Glutamatergic neuron (in vitro differentiated cells): Measurements from ENCODE around the gene SCUBE1. TPM values are rescaled to one million over a fixed set of nuclear protein-coding genes. Genes with fewer than 3 reads are reported as not detected.

Experiments used
- DNase-seq: peaks from one replicate; pipeline ENCODE4 v3.0.0; 2022
- H3K27ac Mint-ChIP-seq: one replicate; pipeline ENCODE4 v1.8.0; 2020; ENCODE audit warnings: mild to moderate bottlenecking, mixed read lengths, inconsistent platforms; ENCODE audit not compliant: unreplicated experiment
- H3K27me3 Mint-ChIP-seq: one replicate; pipeline ENCODE4 v1.8.0; 2020; ENCODE audit warnings: mild to moderate bottlenecking, moderate library complexity, mixed read lengths, inconsistent platforms; ENCODE audit not compliant: unreplicated experiment
- H3K36me3 Mint-ChIP-seq: one replicate; pipeline ENCODE4 v1.8.0; 2020; ENCODE audit warnings: mild to moderate bottlenecking, mixed read lengths, inconsistent platforms; ENCODE audit not compliant: unreplicated experiment
- H3K4me1 Mint-ChIP-seq: one replicate; pipeline ENCODE4 v1.8.0; 2020; ENCODE audit warnings: mild to moderate bottlenecking, low read depth, mixed read lengths, inconsistent platforms; ENCODE audit not compliant: unreplicated experiment
- H3K4me3 Mint-ChIP-seq: one replicate; pipeline ENCODE4 v1.8.0; 2020; ENCODE audit warnings: mild to moderate bottlenecking, mixed read lengths, inconsistent platforms; ENCODE audit not compliant: unreplicated experiment
- H3K9me3 Mint-ChIP-seq: one replicate; pipeline ENCODE4 v1.8.0; 2020; ENCODE audit warnings: mild to moderate bottlenecking, moderate library complexity, mixed read lengths, inconsistent platforms; ENCODE audit not compliant: unreplicated experiment
- CTCF ChIP-seq: fragments of 200-600 bp; sonication (generic); IDR thresholded peaks from one replicate; pipeline ENCODE4 v1.5.0; 2021; ENCODE audit not compliant: partially characterized antibody, unreplicated experiment
- total RNA-seq: library from RNA; stranded (reverse); fragmentation: NEBNext Ultra II Directional; extraction: Animal tissue kit (Norgen Biotek cat#: 25700); gene quantifications from one replicate; pipeline ENCODE4 v1.2.1, GENCODE V29; 2021; ENCODE audit not compliant: unreplicated experiment

The SCUBE1 gene
- total RNA-seq, 1 donor from 2014 or later, result 25.8 TPM

GRCh38 chr22:43179146-43179910 lies 163.8 kb downstream of the SCUBE1 start:
- no peaks in the 10 kb centered on the region for H3K9me3 Mint-ChIP-seq
- DNase-seq, result no peak
- H3K27me3 Mint-ChIP-seq, result peaks cover 6% of the 10 kb centered on the region
- peaks cover 3% of the 10 kb centered on the region for H3K4me1 Mint-ChIP-seq
- H3K27ac Mint-ChIP-seq, result no peak overlapping the region
- no peaks in the 10 kb centered on the region for H3K36me3 Mint-ChIP-seq
- TF ChIP-seq CTCF, result no peak
- H3K4me3 Mint-ChIP-seq, result no peak overlapping the region

- no peak for TF ChIP-seq CTCF
- Mint-ChIP-seq H3K27ac (no peak overlapping the region), H3K4me1 (no peaks in the 10 kb centered on the region), H3K4me3 (no peak overlapping the region), H3K36me3 (no peaks in the 10 kb centered on the region), H3K9me3 (no peaks in the 10 kb centered on the region), H3K27me3 (peaks cover 8% of the 10 kb centered on the region)
- no peak for DNase-seq
Observed at GRCh38 chr22:43177479-43177878, 165.7 kb downstream of the SCUBE1 start.

GRCh38 chr22:43176090-43176489 lies 167.1 kb downstream of the SCUBE1 start:
- TF ChIP-seq CTCF, result no peak
- Mint-ChIP-seq H3K4me3 (no peak overlapping the region), H3K36me3 (no peaks in the 10 kb centered on the region), H3K9me3 (no peaks in the 10 kb centered on the region), H3K4me1 (no peaks in the 10 kb centered on the region), H3K27me3 (peaks cover 5% of the 10 kb centered on the region), H3K27ac (no peak overlapping the region)
- no peak for DNase-seq

- no peaks in the 10 kb centered on the region for H3K9me3 Mint-ChIP-seq
- H3K4me3 Mint-ChIP-seq, result no peak overlapping the region
- DNase-seq, result peak; percentile 14
- no peak for TF ChIP-seq CTCF
- H3K36me3 Mint-ChIP-seq, result no peaks in the 10 kb centered on the region
- H3K27ac Mint-ChIP-seq, result no peak overlapping the region
- H3K4me1 Mint-ChIP-seq, result no peaks in the 10 kb centered on the region
- peaks cover 7% of the 10 kb centered on the region for H3K27me3 Mint-ChIP-seq
Observed at GRCh38 chr22:43174941-43175531, 168.1 kb downstream of the SCUBE1 start.
